CD4-positive, alpha-beta T cell treated with Interleukin-4 for 1 hour (primary cell): Measurements from ENCODE around the gene MDFIC.
A peak's percentile ranks its signal among the peaks of the same experiment; 100 is the strongest.
"Not testable (repeated sequence)": the region's sequence is repeated elsewhere in the genome, so short reads cannot be mapped to it uniquely, and the experiment has no call there.

ENCODE experiments used
- DNase-seq, 2 donors: peaks; one replicate each; pipeline ENCODE4 v3.0.0-alpha.2; 2020 to 2022

Gene MDFIC, protein sequence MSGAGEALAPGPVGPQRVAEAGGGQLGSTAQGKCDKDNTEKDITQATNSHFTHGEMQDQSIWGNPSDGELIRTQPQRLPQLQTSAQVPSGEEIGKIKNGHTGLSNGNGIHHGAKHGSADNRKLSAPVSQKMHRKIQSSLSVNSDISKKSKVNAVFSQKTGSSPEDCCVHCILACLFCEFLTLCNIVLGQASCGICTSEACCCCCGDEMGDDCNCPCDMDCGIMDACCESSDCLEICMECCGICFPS

DNA sequence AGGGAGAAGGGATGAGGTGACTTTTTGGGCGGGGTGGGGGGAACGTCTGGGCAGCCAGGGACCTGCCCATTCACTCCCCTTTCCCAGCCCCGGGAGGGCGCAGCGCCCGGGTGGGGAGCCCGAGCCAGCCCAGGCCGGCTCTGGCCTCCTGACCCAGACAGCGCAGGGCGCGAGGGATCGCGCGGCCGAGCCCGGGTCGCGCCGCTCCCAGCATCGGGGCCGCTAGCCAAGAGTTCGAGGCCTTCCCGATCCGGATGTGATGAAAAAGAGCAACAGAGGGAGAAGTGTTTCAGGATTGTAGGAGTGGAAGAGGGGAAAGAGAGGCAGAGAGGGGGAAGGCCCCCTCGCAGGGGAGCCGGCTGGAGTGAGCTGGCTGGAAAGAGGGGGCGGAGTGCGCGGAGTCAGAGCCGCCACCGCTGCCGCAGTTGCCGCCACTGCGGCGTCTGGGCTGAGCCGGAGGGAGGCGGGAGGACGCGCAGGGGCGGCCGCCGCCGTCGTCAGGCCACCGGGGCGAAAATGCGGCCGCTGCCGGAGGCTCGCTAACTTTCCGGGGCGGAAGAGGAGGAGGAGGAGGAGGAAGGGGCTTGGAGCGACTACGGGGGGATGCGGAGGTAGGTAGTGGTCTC is at the start of gene MDFIC:
Gene MDFIC (plus strand): TSS at position 69 of the 626 bp plus-strand sequence. CDS start 940 bp downstream, outside the sequence.
- peak; percentile 36 to 52 for DNase-seq

DNA sequence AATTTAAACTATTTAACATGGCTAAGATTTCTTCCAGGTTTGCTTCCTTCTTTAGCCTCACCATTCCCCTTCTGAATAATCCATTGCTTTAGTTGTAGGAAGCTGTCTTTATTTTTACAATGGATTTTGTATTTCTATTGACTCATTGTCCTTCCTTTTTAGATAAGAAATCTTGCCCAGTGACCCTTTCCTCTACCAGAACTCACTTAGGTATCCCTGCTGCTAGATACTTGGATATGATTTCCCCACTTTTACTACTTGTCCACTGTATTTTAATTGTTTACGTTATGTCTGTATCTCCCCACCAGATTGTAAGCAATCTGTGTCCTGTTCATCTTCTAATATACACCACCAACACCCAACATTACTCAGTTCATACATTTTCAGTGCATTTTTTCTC is 47.7 kb upstream of the MDFIC start:
- DNase-seq: no peak

DNA sequence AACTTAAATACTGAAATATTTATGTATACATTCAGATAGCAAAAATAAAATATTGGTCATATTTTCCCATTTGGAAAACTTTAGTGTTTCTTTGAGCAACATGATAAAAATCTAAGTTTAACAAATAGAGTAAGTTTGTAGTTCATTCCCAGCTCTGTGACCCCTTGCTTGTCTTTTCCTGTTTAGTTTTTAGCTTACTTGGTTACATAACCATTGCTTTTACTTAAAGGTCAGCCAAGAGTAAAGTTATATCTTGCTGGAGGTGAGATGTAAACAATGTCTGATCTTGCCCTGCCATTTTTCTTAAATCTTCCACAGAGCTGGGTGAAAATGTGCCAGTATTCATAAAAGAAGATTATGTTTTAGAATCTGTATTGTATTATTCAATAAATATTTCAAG is 46.7 kb upstream of the MDFIC start:
- no peak for DNase-seq

DNA sequence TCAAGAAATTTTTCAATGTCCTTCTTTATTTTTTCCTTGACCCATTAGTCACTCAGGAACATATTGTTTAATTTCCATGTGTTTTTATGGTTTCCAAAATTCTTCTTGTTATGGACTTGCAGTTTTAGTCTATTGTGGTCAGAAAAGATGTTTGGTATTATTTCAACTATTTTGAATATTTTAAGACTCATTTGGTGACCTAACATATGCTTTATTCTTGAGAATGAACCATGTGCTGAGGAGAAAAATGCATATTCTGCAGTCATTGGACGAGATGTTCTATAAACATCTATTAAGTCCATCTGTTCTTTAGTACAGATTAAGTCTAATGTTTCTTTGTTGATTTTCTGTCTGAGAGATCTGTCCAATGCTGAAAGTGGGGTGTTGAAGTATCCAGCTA is 42.3 kb upstream of the MDFIC start:
- DNase-seq: no peak

DNA sequence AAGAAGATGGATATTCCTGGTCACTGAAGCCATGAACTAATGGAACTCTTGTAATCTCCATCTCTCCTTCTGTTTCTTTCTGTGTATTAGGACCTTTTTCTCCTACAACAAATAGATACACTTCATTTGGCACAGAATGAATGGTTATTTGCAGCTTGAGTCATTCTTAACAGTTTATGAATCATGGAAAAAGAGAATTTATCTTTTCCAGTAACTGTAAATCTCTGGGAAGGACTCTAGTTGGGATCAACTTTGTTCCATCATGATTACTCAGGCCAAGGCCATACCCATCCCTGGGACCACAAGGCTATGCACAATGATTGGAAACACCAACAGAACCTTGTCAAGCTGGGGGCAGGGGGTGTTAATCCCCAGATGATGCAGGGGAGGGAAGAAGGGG is 36.1 kb upstream of the MDFIC start:
- no peak for DNase-seq

DNA sequence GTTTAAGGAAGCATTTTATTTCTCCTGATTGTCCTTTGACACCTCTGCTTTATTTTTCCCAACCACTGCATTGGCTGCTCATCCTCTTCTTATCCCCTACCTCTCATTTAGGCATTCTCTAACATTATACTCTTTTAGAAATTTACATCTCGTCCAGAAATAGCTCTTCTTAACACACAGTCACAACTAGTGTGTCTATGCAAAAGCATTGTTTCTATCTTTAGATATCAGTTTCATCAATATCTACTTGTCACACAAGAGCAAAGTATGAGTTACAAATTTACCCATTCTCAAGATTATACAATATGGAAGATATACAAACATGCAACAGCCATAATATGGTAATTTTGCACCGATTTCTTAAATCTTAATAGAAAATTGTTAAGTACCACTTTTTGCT is 35.7 kb upstream of the MDFIC start:
- no peak for DNase-seq

DNA sequence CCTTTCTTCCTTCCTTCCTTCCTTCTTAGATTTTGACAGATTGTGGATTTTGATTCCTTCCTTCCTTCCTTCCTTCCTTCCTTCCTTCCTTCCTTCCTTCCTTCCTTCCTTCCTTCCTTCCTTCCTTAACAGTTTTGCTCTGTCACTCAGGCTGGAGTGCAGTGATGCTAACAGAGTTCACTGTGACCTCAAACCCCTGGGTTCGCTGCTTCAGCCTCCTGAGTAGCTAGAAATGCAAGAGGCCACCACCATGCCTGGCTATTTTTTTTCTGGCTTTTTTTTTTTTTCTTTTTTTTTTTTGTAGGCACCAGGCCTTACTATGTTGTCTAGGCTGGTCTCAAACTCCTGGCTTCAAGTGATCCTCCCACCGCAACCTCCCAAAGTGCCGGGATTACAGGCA is 32.8 kb upstream of the MDFIC start:
- not testable (repeated sequence) for DNase-seq

DNA sequence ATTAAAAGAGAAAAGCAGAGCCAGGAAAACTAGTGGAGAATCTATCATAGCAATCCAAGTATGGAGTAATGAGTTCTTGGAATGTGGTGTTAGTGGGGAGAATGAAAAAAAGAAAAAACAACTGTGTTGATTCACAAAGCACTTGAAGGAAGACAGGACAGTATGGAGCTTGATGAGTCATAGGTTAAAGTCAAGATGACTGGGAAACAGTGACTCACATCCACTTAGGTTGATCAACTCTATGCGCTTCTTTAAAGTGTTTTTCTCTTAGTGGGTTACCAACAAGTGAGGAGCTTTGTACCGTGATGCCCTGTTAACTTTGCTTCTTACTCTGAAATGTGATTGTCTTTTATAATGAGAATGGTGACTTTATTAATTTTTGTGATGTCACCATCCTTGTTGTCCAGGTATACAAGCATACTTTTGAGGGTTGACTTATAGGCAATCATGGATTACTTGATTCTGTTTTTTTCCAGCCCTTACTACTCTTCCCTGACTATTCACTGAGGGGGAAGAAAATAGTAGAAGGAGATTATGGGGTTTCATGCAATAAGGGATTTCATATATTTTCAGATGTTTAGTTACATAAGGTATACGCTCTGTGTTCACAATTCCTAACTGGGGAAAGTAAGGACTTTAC is 32.1 kb upstream of the MDFIC start:
- DNase-seq: peak in 1 of 2 donors; percentile 19

DNA sequence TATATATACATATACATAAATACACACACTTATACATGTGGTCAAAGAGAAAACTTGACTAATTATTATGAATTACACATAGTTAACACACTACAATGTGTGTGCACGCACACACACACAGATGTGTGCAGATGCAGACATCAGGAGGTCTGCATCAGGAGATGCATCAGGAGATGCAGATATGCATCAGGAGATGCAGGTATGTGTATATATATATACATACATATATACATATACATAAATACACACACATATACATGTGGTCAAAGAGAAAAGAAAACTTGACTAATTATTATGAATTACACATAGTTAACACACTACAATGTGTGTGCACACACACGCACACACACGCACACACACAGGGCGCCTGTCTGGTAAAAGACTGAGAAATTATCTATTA is 31.3 kb upstream of the MDFIC start:
- no peak for DNase-seq

DNA sequence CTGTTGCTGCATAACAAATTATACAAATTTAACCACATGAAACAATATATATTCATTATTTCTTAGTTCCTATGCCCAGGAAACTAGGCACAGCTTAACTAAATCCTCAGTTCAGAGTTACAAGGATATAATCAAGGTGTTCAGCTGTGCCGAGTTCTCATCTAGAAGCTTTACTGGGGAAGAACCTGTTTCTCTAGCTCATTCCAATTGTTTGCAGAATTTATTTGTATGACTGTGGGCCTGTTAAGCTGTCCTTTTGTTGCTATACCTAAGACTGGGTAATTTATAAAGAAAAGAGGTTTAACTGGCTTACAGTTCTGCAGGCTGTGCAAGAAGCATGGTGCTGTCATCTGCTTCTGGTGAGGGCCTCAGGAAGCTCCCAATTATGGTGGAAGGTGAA is 21.8 kb upstream of the MDFIC start:
- no peak for DNase-seq

DNA sequence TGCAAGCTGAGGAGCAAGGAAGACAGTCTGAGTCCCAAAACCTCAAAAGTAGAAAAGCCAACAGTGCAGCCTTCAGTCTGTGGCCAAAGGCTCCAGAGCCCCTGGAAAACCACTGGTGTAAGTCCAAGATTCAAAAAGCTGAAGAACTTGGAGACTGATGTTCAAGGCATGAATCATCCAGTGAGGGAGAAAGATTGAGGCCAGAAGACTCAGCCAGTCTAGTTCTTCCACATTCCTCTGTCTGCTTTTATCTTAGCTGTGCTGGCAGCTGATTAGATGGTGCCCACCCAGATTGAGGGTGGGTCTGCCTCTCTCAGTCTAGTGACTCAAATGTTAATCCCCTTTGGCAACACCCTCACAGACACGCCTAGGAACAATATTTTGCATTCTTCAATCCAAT is 20.1 kb upstream of the MDFIC start:
- no peak for DNase-seq

DNA sequence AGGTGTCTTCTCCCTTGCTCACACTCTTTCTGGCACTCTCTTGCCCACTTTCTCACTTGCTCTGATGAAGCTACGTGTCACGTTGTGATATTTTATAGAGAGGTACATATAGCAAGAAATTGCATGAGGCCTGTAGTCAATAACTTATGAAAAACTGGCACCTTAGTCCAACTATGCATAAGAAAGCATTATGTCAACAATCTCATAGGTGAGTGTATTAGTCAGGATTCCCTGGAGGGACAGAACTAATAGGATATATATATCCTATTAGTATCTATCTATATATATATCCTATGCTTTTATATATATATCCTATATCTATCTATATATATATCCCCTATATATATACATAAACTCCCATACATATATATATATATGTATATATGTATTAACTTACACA is 18.8 kb upstream of the MDFIC start:
- DNase-seq: no peak

DNA sequence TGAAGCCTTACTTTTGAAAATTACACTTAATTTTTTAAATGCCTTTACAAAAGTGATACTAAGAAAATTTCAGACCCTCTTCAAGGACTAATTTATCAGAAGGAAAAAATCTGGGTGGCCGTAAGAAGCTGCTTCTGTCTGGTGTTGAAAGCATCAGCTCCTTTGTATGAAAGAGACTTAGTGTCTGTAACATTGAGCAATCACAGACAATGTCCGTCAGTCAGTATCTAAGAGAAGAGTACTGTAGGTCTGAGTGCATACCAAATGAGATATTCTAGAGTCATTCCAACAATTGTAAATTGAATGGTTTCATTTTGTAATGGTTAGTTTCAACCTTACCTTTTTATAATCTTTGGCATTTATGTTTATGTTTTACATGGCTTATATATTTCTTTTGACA is 11.1 kb upstream of the MDFIC start:
- no peak for DNase-seq

DNA sequence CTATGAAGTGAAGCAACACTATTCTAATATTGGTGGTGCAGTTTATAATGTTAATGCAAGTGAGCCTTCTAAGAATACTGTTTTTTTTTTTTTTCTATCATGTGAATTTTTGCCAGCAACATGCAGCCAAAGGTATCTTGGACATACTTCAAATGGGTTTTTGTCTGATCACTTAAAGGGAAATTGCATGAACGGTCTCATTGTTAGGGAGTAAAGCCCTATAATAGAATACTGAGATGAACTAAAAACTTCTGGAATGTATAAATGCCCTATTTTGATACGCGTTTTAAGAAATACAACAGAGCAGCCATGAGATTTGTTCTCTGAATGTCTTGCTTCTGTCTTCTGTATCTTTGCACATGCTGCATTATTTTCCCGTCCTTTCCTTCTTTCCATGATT is 10.5 kb upstream of the MDFIC start:
- DNase-seq: no peak

DNA sequence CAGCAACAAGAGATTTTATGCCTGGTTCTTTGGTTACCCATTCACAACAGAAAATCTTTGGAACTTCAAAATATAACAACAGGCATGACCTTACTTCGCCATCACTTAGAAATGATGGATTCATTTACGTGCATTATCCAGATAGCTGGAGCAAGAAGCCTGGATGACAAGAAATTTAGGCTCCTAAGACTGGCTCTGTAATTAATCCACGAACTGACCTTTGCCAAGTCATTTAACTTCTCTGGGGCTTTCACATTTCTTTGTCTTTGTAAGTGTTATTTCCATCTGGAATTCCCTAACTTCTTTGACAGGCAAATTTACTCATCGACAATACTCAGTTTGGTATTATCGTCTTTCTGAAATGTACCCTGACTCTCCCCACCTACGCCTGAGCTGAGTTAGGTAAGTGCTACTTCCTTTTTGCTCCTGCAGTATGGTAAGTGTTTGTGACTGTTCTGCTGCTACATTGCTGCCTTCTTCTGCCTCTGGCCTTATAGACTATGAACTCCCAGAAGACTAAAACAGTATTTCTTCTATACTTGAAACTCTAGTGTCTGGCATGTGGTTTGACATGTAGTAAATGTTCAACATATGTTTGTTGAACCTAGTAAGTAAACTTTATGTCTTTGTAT is 5.5 kb upstream of the MDFIC start:
- DNase-seq: peak in 1 of 2 donors; percentile 40

DNA sequence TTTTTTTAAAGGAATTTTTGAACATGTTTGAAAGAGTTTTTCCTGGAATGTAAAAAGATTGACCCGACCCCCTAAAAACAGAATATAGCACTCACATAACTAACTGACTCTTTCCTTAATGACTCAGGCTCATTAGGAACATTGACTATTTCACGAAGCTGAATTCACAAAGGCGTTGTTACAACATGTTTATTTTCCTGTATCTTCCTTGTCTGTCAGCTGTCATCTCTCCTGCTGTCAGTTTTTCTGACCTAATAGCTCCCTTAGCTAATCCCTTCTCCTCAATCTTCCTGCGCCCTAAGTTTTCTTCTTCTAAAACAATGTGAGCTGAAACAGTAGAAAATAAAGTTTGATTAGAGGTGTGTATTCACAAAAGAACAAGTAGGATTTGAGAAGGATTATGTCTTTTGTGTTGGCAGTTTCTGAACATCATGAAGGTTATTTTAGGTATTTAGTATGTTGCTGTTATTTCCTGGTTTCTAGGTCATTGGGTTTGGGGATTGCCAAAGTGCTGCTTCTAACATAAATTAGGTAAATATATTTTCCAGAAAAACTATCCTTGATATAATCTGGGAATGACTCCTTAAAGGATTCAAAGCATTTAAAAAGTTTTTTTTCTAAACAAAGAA is 4.6 kb upstream of the MDFIC start:
- DNase-seq: no peak

DNA sequence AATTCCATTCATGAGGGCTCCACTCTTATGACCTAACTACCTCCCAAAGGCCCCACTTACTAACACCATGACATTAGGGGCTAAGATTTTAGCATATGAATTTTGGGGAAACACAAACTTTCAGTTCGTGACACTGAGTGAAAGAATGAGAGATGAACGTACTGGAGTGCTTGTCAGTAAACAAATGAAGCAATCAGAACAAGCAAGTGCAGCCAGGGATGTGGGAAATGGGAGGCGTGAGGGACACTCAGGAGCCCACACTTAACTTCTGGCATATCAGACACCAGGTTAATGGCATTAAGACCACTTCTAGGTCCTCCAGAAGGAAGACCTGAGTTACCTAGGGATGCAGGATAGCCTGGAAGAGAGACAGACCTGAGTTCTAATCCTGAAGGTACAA is 2.3 kb upstream of the MDFIC start:
- DNase-seq: no peak

DNA sequence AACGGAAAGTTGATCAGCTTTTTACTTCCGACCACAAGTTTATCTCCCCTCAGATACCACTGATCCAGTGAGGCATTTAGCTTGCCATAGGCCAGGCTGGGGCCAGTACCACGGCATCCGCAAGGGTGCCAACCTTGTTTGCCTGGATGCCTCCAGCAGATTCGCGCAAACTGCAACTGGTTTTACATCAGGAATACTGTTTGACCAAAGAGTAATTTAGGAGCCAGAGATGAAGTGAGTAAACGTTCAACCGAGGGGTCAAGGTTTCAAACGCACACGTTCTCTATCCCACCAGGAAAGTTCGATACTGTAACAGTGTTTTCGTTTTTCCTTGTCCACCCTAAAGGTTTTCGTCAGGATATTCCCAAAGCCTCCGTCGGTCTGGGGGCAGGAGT is 266 bp upstream of the MDFIC start:
- DNase-seq: peak in 1 of 2 donors; percentile 60

DNA sequence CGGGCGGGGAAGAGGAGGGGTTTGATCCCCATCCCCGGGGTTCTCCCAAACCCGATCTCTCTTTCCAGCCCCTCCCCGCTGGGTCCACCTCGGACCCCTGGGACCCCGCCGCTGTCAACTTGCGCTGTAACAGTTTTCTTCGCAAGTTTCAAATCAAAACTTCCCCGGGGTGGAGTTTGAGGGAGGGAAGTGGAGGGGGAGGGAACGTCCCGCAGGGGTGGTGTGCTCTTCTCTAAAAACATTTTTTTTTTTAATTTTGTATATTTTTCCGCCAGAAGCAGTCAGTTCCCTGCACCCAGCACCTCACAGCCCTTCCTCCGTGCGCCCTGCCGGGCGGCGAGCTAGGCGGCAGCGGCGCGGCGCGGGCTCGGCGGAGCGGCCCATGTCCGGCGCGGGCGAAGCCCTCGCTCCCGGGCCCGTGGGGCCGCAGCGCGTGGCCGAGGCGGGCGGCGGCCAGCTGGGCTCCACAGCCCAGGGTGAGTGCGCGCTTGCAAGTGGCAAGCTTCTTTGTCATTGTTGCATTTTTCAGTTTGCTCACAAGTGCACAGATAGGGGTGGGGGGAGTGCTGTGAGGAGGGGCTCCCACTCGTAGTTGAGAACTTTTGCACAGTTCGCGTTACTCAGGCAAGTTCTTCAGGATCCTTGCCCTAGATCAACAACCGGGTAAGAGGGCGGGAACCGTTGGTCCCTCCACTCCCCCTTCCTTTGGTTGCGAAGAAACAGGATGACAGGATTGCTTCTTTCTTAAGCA is 933 bp downstream of the MDFIC start:
- peak; percentile 46 to 74 for DNase-seq

DNA sequence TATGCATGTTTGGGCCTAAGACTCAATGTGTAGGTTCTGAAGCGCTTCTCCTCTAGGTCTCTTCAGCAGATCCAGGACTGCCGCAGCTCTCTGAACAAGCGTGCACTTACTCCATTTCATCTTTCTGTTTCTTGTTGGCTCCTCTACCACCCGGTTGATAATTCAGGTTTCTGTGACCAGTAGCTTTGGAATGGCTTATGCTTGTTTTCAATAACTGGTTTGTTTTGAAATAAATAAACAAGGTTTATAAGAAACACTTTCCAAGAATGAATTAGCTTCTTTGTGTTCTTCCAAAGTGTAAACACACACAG is 1.5 kb downstream of the MDFIC start:
- no peak for DNase-seq

DNA sequence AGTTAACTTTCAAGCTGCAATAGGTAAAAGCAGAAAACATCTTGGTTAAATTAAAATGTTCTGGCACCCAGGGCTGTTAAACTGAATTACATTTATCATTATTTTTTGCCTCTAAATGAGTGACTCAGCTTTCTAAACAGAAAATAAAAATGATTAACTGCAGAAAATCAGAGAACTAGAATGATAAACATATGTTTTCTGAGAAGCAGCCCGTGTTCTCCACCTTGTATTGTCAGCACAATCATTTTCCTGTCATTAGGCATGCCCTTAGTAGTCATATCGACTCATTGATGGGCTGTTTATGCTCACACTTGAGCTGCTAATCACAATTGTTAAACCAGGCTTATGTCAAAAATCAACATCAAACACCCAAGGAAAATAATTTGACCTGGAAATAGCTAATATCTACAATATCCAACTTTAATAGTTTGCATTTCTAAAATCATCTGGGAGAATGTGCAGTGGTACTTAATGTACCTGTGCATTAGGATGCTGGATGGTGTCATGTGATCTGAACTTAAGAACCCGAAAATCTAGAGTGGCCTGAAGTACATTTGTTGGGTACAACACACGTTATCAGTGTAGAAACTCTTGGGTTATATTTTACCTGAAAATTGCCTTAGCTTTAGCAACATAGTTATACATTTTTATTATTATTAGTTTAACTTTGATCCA is 2.3 kb downstream of the MDFIC start:
- no peak for DNase-seq

DNA sequence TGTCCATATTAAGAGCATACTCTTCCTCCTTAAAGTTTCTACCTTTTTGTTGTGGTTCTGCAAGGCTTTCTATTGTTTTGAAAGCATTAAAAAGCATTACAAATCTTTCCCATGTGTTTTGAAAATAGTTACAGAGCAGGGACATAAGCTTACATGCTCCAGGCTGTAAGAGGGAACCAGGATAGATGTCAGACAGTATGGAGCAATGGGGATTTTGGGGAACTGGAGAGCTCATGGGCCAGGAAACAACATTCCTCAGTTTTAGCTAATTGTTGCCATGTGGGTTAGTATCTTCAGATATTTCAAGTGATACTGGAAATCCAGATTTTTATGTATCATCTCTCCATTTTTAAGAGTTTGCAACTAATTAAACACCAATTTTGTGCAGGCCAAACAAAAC is 3.5 kb downstream of the MDFIC start:
- no peak for DNase-seq
